Activated CD8-positive, alpha-beta T cell treated with anti-CD3 and anti-CD28 coated beads for 36 hours (primary cell): ENCODE results near the gene SMPD4. TPM values are rescaled to one million over a fixed set of nuclear protein-coding genes. Genes with fewer than 3 reads are reported as not detected.
"Not testable (repeated sequence)": the region's sequence is repeated elsewhere in the genome, so short reads cannot be mapped to it uniquely, and the experiment has no call there.

ENCODE experiments used
- ATAC-seq: fragments of 200-7000 bp; cut with Tn5 transposase; one replicate; pipeline ENCODE4 v1.10.0; 2021; ENCODE audit warnings: mild to moderate bottlenecking, moderate library complexity
- CTCF ChIA-PET: fragments of 350-600 bp; sonication (Branson Sonifier 250); formaldehyde crosslinking; loops from one replicate; lab custom pipeline; 2021; ENCODE audit warnings: antibody characterized with exemption; lab: Charles Lee
- POLR2A ChIA-PET: fragments of 350-600 bp; sonication (Branson Sonifier 250); formaldehyde crosslinking; loops from one replicate; lab custom pipeline; 2021; ENCODE audit warnings: antibody characterized with exemption; lab: Charles Lee
- DNase-seq: peaks from one replicate; pipeline ENCODE4 v3.0.0-alpha.2; 2020
- H3K27ac Mint-ChIP-seq: one replicate; pipeline ENCODE4 v1.8.0; 2021; ENCODE audit warnings: mild to moderate bottlenecking, mixed read lengths
- H3K27me3 Mint-ChIP-seq: one replicate; pipeline ENCODE4 v1.8.0; 2021; ENCODE audit warnings: mixed read lengths
- H3K36me3 Mint-ChIP-seq: one replicate; pipeline ENCODE4 v1.8.0; 2021; ENCODE audit warnings: low read depth, mixed read lengths
- H3K4me1 Mint-ChIP-seq: one replicate; pipeline ENCODE4 v1.8.0; 2021; ENCODE audit warnings: low read depth, mixed read lengths
- H3K4me3 Mint-ChIP-seq: one replicate; pipeline ENCODE4 v1.8.0; 2021; ENCODE audit warnings: mild to moderate bottlenecking, moderate library complexity, mixed read lengths
- H3K9me3 Mint-ChIP-seq: one replicate; pipeline ENCODE4 v1.8.0; 2021; ENCODE audit warnings: mixed read lengths
- intact Hi-C: fragments of 100-400 bp; cut with micrococcal nuclease; formaldehyde crosslinking; loops from one replicate; pipeline ENCODE4 v1.10.0; 2022
- total RNA-seq, 2 experiments: library from RNA; stranded (reverse); gene quantifications; one replicate each; pipeline ENCODE4 v1.2.3, GENCODE V29; 2021
- TF ChIP-seq, protein P1 (sequence below): fragments of 200-600 bp; IDR thresholded peaks from one replicate; pipeline ENCODE4 v1.8.0; 2022; ENCODE audit warnings: antibody characterized with exemption, mild to moderate bottlenecking

SMPD4 gene
- total RNA-seq, 2 experiments from 2014 or later, result 73.8 to 75.8 TPM

DNA sequence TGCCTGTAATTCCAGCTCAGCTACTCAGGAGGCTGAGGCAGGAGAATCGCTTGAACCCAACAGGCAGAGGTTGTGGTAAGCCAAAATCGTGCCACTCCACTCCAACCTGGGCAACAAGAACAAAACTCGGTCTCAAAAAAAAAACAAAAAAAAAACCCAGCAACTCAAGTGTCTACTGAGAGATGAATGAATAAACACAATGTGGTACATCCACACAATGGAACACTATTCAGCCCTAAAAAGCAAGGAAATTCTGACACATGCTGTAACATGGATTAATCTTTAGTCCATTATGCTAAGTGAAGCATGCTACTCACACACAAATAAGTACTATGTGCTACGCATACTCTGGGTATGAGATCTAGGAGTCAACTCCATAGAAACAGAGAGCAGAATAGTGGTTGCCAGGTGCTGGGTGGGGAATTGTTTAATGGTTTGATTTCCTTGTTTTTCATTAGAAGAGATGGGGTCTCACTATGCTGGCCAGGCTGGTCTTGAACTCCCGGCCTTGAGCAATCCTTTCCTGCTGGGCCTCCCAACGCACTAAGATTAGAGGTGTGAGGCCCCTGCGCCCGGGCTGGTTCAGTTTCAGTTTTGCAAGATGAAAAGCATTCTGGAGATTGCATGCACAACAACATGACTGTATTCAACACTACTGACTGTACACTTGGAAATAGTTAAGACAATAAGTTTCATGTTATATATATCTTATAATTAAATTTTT, 15.9 kb downstream of the SMPD4 start:
- ChIA-PET CTCF (no interaction called here), POLR2A (no interaction called here)
- ATAC-seq, result no peak
- intact Hi-C loops, result no loop called here
- H3K9me3 Mint-ChIP-seq, result no peaks in the 10 kb centered on the region
- no peaks in the 10 kb centered on the region for H3K27me3 Mint-ChIP-seq
- H3K27ac Mint-ChIP-seq, result no peak overlapping the region
- H3K4me1 Mint-ChIP-seq, result peaks cover 6% of the 10 kb centered on the region
- no peak overlapping the region for H3K4me3 Mint-ChIP-seq
- peaks cover 30% of the 10 kb centered on the region for H3K36me3 Mint-ChIP-seq
- TF ChIP-seq, protein P1, sequence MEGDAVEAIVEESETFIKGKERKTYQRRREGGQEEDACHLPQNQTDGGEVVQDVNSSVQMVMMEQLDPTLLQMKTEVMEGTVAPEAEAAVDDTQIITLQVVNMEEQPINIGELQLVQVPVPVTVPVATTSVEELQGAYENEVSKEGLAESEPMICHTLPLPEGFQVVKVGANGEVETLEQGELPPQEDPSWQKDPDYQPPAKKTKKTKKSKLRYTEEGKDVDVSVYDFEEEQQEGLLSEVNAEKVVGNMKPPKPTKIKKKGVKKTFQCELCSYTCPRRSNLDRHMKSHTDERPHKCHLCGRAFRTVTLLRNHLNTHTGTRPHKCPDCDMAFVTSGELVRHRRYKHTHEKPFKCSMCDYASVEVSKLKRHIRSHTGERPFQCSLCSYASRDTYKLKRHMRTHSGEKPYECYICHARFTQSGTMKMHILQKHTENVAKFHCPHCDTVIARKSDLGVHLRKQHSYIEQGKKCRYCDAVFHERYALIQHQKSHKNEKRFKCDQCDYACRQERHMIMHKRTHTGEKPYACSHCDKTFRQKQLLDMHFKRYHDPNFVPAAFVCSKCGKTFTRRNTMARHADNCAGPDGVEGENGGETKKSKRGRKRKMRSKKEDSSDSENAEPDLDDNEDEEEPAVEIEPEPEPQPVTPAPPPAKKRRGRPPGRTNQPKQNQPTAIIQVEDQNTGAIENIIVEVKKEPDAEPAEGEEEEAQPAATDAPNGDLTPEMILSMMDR, result no peak
- no peak for DNase-seq

DNA sequence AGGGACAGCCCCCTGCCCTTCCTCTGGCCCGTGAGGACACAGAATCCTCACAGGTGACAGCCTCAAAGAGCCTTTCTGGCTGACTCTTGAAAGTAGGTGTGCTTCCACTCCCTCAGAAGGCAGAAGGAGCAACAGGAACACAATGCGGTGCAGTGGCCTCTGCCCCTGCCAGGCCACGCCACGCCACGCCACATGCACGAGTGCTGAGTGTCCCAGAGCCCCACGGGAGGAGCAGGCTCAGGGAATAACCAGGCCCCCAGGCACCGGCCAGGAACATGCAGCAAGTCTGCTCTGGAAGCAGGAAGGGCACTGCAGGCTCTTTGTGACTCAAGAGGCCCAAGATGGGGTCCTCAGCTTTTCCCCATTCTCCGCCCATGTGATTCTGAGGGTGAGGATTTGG, 18.4 kb downstream of the SMPD4 start:
- DNase-seq (no peak), ATAC-seq (no peak)
- peaks cover 32% of the 10 kb centered on the region for H3K36me3 Mint-ChIP-seq
- no peak overlapping the region for H3K4me3 Mint-ChIP-seq
- peaks cover 7% of the 10 kb centered on the region for H3K4me1 Mint-ChIP-seq
- ChIA-PET POLR2A (no interaction called here), CTCF (no interaction called here)
- intact Hi-C loops, result no loop called here
- TF ChIP-seq, protein P1, result no peak
- no peaks in the 10 kb centered on the region for H3K27me3 Mint-ChIP-seq
- H3K27ac Mint-ChIP-seq, result no peak overlapping the region
- no peaks in the 10 kb centered on the region for H3K9me3 Mint-ChIP-seq

DNA sequence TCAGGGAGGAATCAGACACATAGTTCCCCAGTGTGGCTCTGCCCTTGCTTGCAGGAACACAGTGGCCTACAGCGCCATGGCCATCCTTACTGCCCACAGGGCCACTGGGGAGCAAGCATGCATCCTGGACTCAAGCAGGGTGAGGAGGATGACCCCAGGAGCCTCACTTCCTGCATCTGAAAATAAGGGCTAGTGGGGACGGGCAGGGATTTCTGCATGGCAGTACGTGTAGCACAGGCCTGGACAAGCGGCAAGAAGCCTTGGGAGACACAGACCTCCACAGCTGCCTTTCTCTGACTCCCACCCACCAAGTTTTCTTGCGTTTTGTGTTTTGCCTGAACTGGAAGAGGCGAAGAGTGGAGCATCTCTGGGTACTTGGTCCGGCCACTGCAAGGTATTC, 18.9 kb downstream of the SMPD4 start:
- H3K27ac Mint-ChIP-seq, intact Hi-C loops, ATAC-seq, CTCF ChIA-PET, H3K27me3 Mint-ChIP-seq, DNase-seq, H3K9me3 Mint-ChIP-seq, POLR2A ChIA-PET, H3K4me3 Mint-ChIP-seq: not testable (repeated sequence)
- Mint-ChIP-seq H3K36me3 (peaks cover 27% of the 10 kb centered on the region), H3K4me1 (peaks cover 11% of the 10 kb centered on the region)

DNA sequence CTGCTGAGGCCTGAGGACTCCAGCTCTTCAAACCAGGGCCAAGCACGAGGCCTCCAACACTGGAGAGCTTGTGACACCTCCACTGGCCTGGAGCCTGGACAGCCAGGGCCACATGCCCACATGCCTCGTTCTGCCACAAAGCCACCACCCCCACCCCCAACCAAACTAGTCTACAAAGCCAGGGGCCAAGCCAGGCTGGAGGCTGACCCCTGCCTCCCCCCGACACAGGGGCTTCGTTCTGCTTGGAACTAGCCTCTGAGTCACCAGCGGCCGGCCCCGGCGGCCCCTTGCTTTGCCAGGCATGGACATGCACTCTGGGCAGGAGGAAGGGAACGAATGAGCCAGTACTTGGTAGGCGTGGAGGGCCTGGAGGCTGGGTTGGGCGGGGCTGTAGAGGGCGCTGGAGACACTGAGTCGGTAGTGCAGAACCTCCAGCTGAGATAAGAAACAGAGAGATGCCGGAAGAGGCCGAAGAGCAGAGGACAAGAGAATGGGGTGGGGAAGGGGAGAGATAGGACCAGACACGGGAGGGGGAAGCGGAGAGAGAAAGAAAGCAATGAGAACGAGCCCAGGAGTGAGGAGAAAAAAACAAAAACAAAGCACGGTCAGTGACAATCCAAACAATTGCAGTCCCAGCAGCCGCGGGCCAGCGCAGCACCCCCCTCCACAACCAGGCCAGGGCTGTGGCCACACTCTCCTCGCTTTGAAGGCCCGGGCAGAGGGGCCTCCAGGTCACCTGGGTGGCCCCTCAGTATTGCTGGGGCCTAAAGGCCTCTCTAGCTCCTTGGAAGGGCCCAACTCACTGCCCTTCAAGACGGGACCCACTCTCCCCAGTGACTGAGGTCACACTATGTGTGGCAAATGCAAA, 20.3 kb downstream of the SMPD4 start:
- H3K4me3 Mint-ChIP-seq, ATAC-seq, DNase-seq, H3K9me3 Mint-ChIP-seq, POLR2A ChIA-PET, H3K27me3 Mint-ChIP-seq, H3K27ac Mint-ChIP-seq, intact Hi-C loops, CTCF ChIA-PET: not testable (repeated sequence)
- Mint-ChIP-seq H3K36me3 (peaks cover 25% of the 10 kb centered on the region), H3K4me1 (peaks cover 13% of the 10 kb centered on the region)

DNA sequence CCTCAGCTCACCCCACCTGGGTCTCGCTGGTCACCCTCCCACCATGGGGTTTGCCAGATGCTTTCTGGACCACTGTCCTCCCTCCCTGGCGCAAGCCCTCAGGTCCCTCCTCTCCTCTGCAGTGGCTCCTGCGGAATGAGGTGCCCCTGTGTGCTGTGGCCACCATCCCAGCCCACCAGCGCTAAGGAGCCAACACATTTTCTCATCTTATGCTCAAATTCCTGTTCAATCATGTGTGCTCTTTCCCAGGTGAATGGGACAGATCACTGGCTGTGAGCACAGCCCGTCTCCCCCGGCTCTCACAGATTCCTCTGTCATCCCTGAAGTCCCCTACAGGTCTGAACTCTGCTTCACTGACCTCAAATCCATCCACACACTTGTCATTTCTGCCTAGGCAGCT, 21.3 kb downstream of the SMPD4 start:
- Mint-ChIP-seq H3K27me3 (no peaks in the 10 kb centered on the region), H3K9me3 (no peaks in the 10 kb centered on the region), H3K36me3 (peaks cover 24% of the 10 kb centered on the region), H3K4me3 (no peak overlapping the region), H3K4me1 (peaks cover 13% of the 10 kb centered on the region), H3K27ac (no peak overlapping the region)
- TF ChIP-seq, protein P1, result no peak
- DNase-seq, result no peak
- ChIA-PET CTCF (no interaction called here), POLR2A (no interaction called here)
- intact Hi-C loops, result no loop called here
- ATAC-seq, result no peak

DNA sequence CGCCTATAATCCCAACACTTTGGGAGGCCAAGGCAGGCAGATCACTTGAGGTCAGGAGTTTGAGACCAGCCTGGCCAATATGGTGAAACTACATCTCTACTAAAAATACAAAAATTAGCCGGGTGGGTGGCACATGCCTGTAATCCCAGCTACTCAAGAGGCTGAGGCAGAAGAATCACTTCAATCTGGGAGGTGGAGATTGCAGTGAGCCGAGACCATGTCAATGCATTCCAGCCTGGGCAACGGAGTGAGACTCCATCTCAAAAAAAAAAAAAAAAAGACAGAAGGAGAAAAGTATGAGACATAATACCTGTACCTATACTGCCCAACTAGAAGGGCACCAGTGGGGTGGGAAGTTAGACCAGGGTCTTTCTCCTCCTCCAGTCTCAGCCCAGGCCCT, 22.0 kb downstream of the SMPD4 start:
- intact Hi-C loops, DNase-seq, H3K9me3 Mint-ChIP-seq, H3K27me3 Mint-ChIP-seq, CTCF ChIA-PET, H3K4me3 Mint-ChIP-seq, ATAC-seq, H3K27ac Mint-ChIP-seq: not testable (repeated sequence)
- POLR2A ChIA-PET, result interaction anchor here (2.1 kb wide), 1 partner anchor 11 kb away, joined by 7 read pairs; no protein-coding TSS in a partner anchor
- Mint-ChIP-seq H3K36me3 (peaks cover 21% of the 10 kb centered on the region), H3K4me1 (peaks cover 13% of the 10 kb centered on the region)
